GM18870 (cell line): ENCODE measurements around the gene SNRPF.
A peak's percentile ranks its signal among the peaks of the same experiment; 100 is the strongest.
"Not testable (repeated sequence)": the region's sequence is repeated elsewhere in the genome, so short reads cannot be mapped to it uniquely, and the experiment has no call there.

Experiments used
- ATAC-seq: cut with Tn5 transposase; IDR thresholded peaks from one replicate; pipeline ENCODE4 v1.9.1; 2021; ENCODE audit warnings: moderate library complexity; ENCODE audit not compliant: unreplicated experiment

Gene SNRPF

DNA sequence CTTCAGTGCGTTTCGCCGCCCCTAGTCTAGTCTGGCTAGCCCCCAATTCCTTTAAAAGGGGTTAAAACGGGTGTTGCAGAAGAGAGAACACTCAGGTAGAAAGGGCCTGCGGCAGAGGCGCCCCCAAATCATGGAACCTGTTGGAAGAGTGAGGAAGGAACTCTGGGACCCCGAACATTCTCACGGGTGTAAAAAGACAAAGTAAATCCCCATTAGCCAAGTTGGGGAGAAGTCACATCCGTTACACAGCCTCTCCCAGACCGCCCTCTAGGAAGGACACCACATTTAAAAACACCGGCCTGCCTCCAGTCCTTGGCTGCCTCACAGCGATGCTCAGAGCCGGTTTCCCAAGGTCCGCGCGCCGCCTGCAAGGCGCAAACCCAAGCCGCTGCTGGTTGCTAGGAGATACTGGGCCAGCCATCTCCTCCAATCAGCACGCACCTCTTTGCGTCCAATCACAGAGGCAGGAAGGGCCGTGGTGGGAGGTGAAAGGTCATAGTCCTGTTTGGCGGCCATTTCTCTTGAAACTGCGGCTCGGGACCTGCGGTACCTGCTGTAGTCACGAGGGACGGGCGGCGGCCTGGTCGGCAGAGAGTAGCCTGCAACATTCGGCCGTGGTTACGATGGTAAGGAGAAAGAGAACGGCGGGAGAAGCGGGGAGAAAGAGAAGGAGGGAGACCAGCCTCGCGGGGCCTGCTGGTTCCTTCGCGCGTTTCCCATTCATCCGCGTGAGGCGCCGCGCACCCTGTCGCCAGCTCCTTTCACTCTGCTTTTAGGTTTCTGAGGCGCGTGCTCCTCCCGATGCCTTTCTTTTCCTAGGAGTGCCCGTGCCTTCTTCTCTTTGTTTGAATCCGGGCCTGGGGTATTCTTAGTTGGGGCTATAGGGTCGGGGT lies at the start of gene SNRPF:
SNRPF (plus strand) TSS at position 502 of the 893 bp plus-strand sequence; CDS start at position 624, 122 bp downstream.
- peak; percentile 98 for ATAC-seq

DNA sequence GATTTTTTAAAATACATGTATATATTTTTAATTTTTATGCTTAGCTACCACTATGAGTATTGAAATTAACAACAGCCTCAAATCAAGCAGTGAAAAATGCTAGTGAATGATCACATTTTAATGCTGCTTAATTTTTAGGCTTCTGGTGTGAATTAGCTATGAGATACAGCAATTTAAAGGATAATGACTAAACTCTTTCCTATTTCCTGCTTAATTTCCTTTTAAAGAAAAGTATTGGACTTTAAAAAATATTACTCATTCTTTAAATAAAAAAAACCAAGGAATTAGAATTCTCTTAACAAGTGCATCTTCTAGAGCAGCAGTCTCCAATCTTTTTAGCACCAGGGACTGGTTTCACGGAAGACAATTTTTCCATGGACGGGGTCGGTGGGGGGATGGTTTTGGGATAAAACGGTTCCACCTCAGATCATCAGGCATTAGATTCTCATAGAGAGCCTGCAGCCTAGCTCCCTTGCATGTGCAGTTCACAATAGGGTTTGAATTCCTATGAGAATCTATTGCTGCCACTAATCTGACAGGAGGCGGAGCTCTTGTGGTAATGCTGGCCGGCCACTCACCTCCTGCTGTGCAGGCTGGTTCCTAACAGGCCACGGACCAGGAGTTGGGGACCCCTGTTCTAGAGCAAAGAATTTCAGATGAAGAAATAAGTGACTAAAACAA lies 49.6 kb upstream of the SNRPF start:
- ATAC-seq, result no peak

DNA sequence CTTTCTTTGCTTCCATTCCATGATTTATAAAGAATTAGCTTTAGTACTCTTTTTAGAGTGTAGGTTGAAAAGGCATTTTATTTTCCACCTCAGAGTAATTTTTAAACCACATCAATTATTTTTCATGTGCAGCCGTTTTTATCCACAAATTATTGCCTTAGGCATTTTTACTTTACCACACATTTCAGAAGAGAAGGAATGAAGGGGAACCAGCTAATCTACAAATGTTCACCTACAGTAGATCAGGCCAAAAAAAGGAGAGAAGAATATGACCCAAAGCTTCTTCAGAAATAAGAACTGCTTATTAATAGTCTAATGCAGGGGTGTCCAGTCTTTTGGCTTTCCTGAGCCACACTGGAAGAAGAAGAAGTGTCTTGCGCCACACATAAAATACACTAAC lies 48.3 kb upstream of the SNRPF start:
- no peak for ATAC-seq

DNA sequence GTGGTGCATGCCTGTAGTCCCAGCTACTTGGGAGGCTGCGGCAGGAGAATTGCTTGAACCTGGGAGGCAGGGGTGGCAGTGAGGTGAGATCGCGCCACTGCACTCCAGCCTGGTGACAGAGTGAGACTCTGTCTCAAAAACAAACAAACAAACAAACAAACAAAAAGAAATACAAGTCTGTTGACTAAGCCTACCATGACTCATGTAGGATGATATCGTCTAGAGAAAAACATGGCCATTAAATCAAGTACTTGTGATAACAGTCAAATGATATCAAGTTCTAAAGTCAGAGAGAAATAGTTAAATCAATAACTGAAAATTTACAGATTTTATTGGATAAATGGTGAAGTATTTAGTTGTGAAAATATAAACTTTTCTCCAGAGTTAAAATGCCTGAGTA lies 46.6 kb upstream of the SNRPF start:
- ATAC-seq, result not testable (repeated sequence)

DNA sequence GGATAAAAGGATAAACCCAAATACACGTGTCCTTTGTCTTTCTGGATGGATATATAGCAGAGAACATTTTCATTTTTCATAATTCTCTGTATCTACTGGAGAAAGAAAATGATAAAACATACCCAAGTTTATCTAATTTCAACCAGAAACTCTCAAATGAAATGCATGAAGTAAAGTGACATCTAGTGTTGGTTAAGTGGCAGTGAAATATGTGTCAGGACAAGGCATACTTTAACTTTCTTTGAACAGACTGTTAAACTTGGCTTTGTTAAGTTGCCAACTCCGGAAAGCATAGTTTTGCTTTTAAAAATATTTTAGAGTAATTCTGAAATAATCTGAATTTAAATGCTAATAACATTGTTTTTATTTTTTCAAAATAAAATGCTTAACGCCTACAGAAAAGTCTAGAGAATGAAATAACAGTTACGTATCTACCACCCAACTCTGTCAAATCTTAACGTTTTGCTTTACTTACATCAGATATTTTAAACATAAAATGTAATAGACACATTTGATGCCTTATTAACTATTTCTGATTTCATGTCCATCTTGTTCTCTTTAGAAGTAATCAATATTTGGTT lies 43.0 kb upstream of the SNRPF start:
- ATAC-seq, result no peak

DNA sequence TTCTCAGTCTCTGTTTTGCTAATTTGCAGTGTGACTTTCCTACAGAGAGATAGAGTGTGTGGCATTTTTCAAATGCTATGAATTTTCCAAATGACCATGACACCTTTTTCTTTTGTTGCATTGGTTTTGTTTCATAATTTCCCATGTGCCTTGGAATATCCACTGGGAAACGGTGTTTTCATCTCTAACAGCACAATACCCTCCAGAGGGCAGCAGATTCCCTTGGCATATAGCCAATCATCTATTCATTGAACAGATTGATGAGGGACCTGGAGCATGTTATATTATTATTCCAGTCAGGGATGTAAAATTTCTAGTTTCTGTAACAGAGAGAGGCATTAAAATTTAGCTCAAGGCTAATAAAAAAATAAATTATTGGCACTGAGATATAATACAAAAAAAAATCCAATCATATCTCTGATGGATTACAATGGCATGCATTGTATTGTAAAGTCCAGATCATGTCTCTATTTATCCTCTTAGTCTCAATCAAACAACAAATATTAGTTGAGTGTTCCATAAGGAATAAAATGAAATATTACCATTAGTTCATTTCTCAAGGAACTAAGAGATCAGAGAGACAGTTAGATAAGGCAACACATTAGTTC lies 38.6 kb upstream of the SNRPF start:
- no peak for ATAC-seq

DNA sequence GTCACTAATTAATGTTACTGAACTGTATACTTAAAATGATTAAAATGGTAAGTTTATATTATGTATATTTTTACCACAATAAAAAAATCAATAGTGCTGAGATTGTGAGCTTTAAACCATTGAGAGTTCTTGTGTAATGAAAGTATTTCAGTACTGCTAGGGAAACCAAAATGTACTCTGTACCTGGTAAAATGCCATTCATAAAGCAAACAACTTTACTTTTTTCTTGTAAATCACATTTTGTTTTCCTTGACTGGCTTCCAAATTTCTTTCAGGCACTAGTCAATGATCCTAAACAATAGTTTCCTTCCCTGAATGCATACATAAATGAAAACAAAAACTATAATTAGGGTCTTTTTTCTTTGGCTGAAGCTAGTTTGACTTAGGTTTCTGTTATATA lies 29.4 kb upstream of the SNRPF start:
- ATAC-seq, result no peak

DNA sequence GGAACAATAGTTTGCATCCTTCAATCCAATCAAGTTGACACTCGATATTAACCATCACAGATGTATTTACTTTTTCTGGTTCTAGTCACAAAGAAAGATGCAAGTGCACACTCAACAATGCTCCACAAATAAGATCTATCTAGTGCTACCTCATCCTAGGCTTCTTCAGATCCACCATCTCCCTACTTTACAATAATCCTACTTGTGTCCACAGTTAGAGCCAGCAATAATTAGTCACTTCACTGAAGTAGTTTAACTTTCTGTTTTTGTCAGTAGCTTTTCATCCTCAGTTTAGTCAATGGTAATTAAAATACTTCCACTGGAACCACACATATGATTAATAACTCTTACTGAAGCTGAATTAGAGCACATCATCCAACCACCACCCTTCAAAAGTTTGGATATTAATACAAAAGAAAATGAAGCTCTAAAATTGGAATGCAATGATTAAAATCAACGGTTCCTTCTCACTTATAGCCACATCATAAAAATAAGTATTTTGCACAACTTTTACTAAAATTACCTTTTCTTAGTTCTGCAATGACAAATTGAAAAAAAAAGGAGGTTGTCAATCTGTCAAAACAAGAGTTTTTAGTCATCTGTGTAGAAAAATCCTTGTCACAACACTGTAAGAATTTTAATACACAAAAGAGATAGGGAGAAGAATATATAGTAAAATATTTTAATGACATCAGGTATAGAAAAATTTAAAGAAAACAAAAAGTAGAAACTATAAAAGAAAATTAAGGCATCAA lies 28.2 kb upstream of the SNRPF start:
- no peak for ATAC-seq

DNA sequence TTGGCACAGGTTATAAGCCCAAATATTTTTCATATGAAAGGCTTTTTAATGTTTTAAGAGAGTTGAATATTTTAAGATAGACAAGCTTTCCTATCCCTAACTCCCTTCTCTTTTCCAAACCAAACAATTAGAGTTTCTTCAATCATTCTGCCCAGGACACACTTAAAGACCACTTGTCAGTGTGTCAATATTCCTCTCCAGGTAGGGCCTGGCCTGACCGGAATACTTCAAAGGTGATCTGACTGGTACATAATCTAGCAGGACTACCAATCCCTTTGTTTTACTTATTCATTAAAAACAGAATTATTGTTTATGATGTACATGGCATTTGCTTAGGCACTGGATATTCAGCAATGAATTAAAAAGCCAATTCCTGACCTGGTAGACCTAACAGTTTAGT lies 24.2 kb upstream of the SNRPF start:
- ATAC-seq, result no peak

DNA sequence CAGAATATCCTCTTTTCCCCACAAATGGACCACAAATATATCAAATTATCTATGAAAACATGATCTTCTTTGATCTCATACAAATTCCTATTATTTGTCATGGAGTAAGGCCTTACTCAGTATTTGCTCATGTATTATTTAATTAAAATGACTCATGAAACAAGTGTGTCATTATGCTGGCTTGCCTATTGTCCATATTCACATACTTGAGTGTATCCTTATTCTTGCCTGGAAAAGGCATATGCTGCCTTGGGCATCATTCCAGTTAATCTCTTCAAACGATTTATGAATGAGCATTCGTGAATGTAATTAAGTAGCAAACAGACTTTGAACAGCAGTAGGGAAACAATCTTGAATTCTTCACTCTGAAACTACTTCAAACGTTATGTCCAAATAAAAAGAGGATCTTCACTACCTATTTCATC lies 22.6 kb upstream of the SNRPF start:
- no peak for ATAC-seq

DNA sequence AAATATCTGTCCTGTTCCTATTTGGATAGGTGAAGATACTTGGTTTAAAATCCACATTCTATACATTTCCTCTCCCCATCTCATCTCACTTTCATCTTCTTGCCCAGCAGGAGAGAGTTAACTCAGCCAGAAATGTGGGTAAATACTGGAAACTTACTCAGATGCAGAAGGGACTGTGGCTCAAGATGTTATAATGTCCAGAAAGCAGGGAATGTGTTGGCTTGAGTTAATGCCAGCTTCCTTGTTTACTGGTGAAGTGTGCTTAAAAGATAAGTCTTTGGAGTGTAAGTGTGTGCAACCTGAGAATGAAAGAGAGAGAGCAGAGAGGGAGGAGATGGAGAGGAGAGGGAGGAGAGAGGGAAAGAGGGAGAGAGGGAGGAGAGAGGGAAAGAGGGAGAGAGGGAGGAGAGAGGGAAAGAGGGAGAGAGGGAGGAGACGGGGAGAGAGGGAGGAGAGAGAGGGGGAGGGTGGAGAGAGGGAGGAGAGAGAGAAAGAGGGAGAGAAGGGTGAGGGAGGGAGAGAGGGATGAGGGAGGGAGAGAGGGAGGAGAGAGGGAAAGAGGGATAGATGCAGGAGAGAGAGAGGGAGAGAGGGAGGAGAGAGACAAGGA lies 22.0 kb upstream of the SNRPF start:
- ATAC-seq, result no peak

DNA sequence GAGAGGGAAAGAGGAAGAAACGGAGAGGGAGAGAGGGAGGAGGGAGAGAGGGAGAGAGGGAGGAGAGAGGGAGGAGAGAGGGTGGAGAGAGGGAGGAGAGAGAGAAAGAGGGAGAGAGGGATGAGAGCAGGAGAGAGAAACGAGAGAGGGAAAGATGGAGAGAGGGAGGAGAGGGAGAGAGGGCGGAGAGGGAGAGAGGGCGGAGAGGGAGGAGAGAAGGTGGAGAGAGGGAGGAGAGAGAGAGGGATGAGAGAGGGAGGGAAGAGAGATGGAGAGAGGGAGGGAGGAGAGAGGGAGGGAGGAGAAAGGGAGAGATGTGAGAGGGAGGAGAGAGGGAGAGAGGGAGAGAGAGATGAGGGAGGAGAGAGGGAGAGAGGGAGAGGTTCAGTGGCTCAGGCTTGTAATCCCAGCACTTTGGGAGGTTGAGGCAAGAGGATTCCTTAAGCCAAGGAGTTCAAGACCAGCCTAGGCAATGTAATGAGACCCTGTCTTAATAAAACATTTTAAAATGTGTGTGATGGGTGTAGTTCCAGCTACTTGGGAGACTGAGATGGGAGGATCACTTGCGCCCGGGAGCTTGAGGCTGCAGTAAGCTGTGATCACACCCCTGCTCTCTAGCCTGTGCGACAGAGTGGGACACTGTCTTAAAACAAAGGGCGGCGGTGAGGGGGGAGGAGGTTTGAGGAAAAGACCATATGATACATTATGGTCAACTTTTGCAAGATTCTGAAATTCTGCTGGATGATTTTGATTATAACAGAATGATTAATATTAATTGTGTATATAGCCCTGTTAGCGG lies 21.3 kb upstream of the SNRPF start:
- no peak for ATAC-seq

DNA sequence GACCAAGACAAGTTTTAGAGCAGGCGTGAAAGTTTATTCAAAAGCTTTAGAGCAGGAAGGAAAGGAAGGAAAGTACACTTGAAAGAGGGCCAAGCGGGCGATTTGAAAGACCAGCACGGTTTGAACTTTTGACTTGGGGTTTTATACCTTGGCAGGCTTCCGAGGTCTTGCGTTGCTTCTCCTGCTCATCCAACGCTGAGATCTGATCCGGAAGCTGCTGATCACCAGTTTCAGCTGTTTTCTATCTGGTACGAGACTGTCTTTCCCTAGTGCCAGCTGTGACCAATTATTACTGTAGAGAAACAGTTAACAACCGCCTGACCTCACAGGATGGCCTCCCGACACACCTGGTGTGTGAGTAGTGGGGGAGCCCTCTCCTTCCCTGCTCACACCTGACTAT lies 20.6 kb upstream of the SNRPF start:
- ATAC-seq, result no peak

DNA sequence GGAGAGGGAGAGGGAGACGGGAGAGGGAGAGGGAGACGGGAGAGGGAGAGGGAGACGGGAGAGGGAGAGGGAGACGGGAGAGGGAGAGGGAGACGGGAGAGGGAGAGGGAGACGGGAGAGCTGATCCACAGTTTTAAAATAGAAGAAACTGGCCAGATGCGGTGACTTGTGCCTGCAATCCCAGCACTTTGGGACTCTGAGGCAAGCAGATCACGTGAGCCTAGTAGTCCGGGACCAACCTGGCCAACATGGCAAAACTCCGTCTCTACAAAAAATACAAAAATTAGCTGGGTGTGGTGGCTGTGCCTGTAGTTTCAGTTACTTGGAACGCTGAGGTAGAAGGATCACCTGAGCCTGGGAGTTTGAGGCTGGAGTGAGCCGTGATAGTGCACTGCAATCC lies 16.3 kb upstream of the SNRPF start:
- ATAC-seq, result not testable (repeated sequence)

DNA sequence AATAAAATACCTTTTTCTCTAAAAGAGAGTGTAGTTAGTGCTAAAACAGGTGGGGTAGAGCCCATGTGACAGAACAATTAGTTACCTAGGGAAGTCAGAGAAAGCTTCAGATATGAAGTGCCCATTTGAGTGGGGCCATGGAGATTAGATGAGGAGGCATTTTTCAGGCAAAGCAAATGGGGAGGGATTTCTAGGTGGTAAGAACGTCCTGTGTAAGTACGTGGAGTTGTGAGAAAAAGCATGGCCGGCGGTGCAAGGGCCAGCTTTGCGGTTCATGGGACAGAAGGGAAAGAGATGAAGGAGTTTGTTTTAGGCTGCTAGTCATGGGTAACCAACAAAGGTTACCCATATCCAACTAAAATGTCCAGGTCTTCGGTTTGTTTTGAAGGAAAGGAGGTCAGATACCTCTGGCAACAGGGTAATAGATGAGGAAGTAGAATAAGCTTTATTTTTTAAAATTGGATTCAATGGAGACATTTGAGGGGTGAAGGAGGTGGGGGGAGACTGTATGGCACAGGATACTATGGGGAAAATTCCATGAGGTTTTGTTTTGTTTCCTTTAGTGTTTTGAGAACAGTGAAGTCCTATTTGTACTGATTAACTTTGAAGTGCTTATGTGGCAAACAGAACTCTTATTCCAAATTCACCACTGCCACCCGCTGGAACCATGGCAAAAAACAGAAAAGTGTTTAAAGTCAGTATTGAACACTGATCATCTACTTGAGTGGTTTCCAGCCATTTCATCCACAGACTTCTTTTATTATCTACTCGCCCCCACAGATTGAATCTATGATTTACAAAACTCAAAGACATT lies 10.0 kb upstream of the SNRPF start:
- no peak for ATAC-seq

DNA sequence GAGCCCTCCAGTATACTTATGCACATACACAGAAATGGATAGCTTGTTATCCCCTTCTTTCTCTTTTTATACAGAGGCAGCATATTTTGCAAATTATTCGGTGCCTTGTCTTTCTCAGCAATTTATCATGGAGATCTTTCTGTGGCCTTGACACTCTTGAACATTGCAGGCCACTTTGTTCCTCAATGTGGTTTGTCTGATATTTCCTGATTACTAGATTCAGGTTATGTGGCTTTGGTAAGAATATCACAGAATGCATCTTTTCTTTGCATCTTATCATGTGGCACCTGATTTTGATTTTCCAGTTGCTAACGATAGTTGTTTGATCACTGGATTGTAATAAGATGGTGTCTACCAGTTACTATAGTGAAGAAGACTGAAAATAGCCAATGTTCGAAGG lies 7.1 kb upstream of the SNRPF start:
- ATAC-seq, result no peak

DNA sequence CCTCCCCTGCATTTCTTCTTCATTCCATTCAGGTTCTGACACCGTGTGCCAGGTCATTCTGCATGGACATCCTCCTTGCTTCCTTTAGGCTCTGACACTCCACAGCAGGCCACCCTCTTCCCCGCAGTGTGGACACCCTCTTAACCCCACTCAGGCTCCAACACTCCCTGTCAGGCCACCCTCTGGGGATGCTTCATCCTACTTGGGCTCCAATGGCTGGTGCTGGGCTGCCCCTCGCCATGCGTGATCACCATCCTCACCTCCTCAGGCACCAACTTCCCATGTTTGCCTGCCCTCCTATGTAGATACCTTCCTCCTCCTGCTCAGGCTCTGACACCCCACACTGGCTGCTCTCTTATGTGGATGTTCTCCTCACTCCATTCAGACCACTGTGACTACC lies 6.6 kb upstream of the SNRPF start:
- no peak for ATAC-seq

DNA sequence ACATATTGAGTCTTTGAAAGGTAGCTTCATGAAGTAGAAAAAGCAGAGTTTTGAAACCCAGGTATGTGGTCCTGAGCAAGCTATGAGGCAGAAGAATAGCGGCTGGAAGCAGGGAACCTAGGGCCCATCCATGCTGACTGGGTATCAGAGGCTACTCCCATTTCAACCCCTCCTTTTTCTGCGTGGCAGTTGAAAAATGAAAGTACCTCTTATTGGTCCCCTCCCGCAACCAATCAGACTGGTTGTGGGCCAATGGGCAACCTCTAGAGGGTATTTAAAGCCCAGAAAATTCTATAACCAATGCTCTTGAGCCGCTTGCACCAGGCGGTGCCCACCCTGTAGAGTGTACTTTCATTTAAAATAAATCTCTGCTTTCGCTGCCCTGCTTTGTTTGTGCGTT lies 1.6 kb upstream of the SNRPF start:
- no peak for ATAC-seq

DNA sequence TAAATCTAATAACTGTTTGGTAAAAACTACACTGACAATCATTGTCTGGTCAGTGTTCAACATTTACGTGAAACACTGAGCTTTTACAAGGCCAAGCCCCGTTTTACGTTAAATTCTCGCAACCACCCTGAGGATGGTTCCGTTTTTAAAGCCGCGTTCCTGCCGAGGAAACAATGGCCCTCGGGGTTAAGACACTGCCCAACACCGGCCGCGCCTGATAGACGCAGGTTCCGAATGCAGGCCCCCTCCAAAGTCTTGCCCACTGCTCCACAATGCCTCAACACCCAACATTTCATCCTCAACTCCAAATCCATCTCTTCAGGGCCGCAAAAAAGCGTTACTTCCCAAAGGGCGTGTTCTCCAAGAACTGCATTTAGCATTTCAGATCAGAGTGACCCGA lies 953 bp upstream of the SNRPF start:
- no peak for ATAC-seq
